Kidney (tissue), 14 donors: ENCODE results near the gene ACOT8. TPM values are rescaled to one million over a fixed set of nuclear protein-coding genes. Genes with fewer than 3 reads are reported as not detected.
A peak's percentile ranks its signal among the peaks of the same experiment; 100 is the strongest.

Source experiments
- DNase-seq, 5 donors: peaks; one replicate each; pipeline ENCODE4 v3.0.0-alpha.2; 2013 to 2020
- FAIRE-seq: peaks from 2 replicates; lab custom pipeline; 2012; peaks lifted over from hg19 to GRCh38; lab: Jason Lieb, UNC
- H3K27ac ChIP-seq, 2 donors: one replicate each; pipeline ENCODE4 v1.7.0; 2013; ENCODE audit warnings: low read depth in 2 of 2, low read length in 2 of 2, inconsistent platforms in 1 of 2
- H3K27me3 ChIP-seq: one replicate; pipeline ENCODE4 v1.7.1; 2013; ENCODE audit warnings: low read length, inconsistent platforms; ENCODE audit not compliant: control insufficient read depth, insufficient read depth
- H3K36me3 ChIP-seq, 3 donors: one replicate each; pipeline versions ENCODE4 v1.7.0 to v1.7.1; 2013; ENCODE audit warnings: low read length in 3 of 3, control low read depth in 1 of 3, inconsistent platforms in 1 of 3; ENCODE audit not compliant: insufficient read depth in 3 of 3, control insufficient read depth in 2 of 3
- H3K4me1 ChIP-seq, 3 donors: one replicate each; pipeline versions ENCODE4 v1.7.0 to v1.7.1; 2013; ENCODE audit warnings: low read length in 3 of 3, inconsistent platforms in 1 of 3, low read depth in 1 of 3; ENCODE audit not compliant: control insufficient read depth in 2 of 3, insufficient read depth in 2 of 3
- H3K4me3 ChIP-seq, 3 donors: one replicate each; pipeline versions ENCODE4 v1.7.0 to v1.8.1; 2013; ENCODE audit warnings: low read length in 3 of 3, control low read depth in 1 of 3, inconsistent platforms in 1 of 3
- H3K9ac ChIP-seq, 3 donors: one replicate each; pipeline versions ENCODE4 v1.7.0 to v1.7.1; 2013; ENCODE audit warnings: low read length in 3 of 3, control low read depth in 1 of 3, inconsistent platforms in 1 of 3
- H3K9me3 ChIP-seq, 3 donors: one replicate each; pipeline versions ENCODE4 v1.7.0 to v1.7.1; 2013; ENCODE audit warnings: low read length in 3 of 3, control low read depth in 1 of 3, inconsistent platforms in 1 of 3; ENCODE audit not compliant: control insufficient read depth in 2 of 3, insufficient read depth in 1 of 3
- intact Hi-C: fragments of 100-400 bp; cut with DNase I; formaldehyde crosslinking; loops from one replicate; pipeline ENCODE4 v1.11.1; 2022
- polyA plus RNA-seq: library from polyadenylated mRNA; stranded (reverse); fragments of 350-450 nt; fragmentation: Illumina TruSeq; extraction: RNeasy Lipid Tissue Mini Kit (QIAGEN cat#74804); gene quantifications from one replicate; pipeline ENCODE4 v1.2.3, GENCODE V29; 2014; ENCODE audit warnings: low read depth, low replicate concordance; ENCODE audit not compliant: insufficient read depth
- total RNA-seq: library from RNA; stranded (reverse); fragmentation: NEBNext Ultra II Directional; extraction: Animal tissue kit (Norgen Biotek cat#: 25700); gene quantifications from one replicate; pipeline ENCODE4 v1.2.1, GENCODE V29; 2021
- TF ChIP-seq, protein P1 (sequence below): IDR thresholded peaks from 3 replicates; pipeline ENCODE4 v1.5.1; 2012; ENCODE audit warnings: mild to moderate bottlenecking, moderate library complexity, borderline replicate concordance; ENCODE audit not compliant: insufficient read depth; ENCODE audit errors: extremely low read depth
- donor health status: control.
- donor health status: control.
- donor health status: control.
- donor health status: control.
- donor health status: control.
- donor health status: DM: yes; HTN: yes; CAD: no.
- donor health status: Normal renal cell carcinoma (clear cell type).

ACOT8 gene
- total and polyA plus RNA-seq, 2 donors from 2014 or later: 22.1 to 71.0 TPM

DNA sequence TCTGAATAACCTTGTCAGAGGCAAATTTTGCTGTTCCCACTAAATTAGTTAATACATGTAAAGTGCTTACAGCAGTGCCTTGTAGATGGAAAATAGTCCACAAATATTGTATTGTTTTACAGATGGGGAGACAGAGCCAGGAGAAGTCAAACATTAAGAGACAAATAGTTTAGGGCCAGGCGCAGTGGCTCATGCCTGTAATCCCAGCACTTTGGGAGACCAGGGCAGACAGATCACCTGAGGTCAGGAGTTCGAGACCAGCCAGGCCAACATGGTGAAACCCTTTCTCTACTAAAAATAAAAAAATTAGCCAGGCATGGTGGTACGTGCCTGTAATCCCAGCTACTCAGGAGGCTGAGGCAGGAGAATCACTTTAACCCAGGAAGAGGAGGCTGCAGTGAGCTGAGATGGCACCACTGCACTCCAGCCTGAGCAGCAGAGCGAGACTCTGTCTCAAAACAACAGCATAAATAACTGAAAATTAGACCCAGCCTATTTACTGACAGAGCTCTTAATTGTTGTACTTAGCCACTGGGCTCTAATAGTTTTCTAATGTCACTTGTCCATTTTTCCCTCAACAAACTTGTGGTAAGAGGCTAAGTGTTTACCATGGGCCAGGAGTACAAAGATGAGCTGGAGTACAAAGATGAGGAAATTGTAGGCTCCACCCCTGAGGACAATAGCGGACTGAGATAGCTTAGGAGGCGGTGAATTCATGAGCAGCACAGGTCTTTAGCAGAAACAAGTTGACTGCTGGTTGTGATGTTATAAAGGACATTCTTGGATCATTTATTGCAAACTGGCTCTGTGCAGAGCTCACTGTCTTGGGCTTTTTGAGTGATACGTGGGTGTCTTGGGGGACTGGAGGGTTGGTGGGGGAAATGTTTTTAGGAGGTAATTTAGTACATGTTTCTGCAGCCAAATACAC, 6.6 kb upstream of the ACOT8 start:
- H3K4me1 ChIP-seq: peaks cover 0 to 6% (median 0%) of the 10 kb centered on the region in 3 donors
- TF ChIP-seq, protein P1, sequence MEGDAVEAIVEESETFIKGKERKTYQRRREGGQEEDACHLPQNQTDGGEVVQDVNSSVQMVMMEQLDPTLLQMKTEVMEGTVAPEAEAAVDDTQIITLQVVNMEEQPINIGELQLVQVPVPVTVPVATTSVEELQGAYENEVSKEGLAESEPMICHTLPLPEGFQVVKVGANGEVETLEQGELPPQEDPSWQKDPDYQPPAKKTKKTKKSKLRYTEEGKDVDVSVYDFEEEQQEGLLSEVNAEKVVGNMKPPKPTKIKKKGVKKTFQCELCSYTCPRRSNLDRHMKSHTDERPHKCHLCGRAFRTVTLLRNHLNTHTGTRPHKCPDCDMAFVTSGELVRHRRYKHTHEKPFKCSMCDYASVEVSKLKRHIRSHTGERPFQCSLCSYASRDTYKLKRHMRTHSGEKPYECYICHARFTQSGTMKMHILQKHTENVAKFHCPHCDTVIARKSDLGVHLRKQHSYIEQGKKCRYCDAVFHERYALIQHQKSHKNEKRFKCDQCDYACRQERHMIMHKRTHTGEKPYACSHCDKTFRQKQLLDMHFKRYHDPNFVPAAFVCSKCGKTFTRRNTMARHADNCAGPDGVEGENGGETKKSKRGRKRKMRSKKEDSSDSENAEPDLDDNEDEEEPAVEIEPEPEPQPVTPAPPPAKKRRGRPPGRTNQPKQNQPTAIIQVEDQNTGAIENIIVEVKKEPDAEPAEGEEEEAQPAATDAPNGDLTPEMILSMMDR: no peak
- no peak overlapping the region for H3K4me3 ChIP-seq
- H3K9me3 ChIP-seq: no peaks in the 10 kb centered on the region
- FAIRE-seq (no peak), DNase-seq (no peak)
- intact Hi-C loops: no loop called here
- H3K36me3 ChIP-seq: no peaks in the 10 kb centered on the region
- H3K9ac ChIP-seq: no peak overlapping the region
- no peaks in the 10 kb centered on the region for H3K27me3 ChIP-seq
- H3K27ac ChIP-seq: no peak overlapping the region

- Histone ChIP-seq H3K4me3 (no peak overlapping the region), H3K36me3 (no peaks in the 10 kb centered on the region), H3K9ac (no peak overlapping the region), H3K27me3 (no peaks in the 10 kb centered on the region), H3K9me3 (no peaks in the 10 kb centered on the region), H3K27ac (no peak overlapping the region), H3K4me1 (peaks cover 0 to 14% (median 0%) of the 10 kb centered on the region in 3 donors)
- no peak for FAIRE-seq
- intact Hi-C loops: no loop called here
- DNase-seq: peak in 1 of 5 donors; percentile 23
- TF ChIP-seq, protein P1: no peak
These were observed 4.3 kb upstream of the ACOT8 start for GRCh38 chr20:45861221-45862075.

DNA sequence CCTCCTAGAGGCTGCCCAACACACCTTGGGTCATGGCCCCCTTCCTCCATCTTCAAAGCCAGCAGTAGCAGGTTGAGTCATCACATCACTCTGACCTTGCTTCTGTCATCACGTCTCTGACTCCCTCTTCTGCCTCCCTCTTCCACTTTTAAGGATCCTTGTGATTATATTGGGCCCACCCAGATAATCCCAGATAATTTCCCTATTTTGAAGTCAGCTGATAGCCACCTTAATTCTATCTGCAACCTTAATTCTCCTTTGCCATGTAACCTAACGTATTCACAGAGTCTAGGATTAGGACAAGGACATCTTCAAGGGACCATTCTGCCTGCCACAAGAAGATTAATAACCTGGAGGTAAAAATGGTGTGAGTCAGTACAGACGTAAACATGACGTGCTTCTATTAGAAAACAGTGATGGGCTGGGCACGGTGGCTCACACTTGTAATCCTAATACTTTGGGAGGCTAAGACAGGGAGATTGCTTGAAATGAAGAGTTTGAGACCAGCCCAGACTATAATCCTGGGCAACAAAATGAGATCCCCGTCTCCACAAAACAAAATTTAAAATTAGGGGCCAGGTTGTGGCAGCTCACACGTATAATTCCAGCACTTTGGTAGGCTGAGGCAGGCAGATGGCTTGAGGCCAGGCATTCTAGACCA, 3.5 kb upstream of the ACOT8 start:
- Histone ChIP-seq H3K36me3 (no peaks in the 10 kb centered on the region), H3K4me3 (no peak overlapping the region), H3K4me1 (peaks cover 0 to 21% (median 7%) of the 10 kb centered on the region in 3 donors), H3K9me3 (no peaks in the 10 kb centered on the region), H3K27me3 (no peaks in the 10 kb centered on the region), H3K27ac (no peak overlapping the region), H3K9ac (no peak overlapping the region)
- DNase-seq (no peak), FAIRE-seq (no peak)
- TF ChIP-seq, protein P1: no peak
- intact Hi-C loops: no loop called here
